GM19035 (cell line): ENCODE data around the gene CHKA.

Source experiments
- ATAC-seq: cut with Tn5 transposase; IDR thresholded peaks from one replicate; pipeline ENCODE4 v1.9.1; 2021; ENCODE audit not compliant: unreplicated experiment

CHKA gene

DNA sequence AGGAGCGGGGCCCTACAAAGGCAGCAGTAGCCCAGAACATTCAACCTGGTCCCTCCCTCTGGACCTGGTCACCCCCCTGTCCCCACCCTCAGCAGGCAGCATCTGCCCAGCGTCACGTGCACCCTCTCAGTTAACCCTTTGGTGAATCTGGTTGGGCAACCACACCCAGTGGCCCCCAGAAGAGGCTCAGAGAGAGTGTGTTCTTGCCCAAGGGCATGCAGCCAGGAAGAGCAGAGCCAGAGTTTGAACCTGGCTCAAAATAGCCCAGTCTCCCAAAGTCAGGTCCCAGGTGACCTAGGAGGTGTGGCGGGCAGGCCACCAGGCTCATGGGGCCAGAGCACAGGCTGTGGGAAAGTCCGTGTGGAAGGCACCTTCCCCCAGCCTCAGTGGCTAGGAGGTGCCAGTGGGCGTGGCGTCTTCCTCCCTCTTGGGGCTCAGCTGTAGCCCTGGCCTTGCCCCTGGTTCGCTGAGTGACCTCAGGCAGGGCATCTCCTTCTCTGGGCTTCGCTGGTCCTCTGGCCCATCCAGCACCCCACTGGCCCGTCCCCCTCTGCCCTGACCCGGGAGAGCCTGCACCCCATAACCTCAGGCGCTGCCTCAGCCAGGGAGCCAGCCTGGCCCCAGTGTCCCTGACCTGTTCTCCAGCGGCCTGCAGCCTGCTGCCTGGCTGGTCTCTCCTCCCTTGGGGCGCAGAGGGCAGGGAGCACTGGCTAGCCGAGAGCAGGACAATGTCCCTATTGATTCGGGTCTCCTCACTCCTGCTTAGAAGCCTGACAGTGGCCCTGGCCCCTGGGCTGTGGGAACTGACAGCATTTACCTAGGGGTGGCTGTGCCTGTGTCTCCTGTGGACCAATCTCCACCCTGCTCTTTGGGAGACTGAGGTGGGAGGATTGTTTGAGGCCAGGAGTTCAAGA is 104.0 kb downstream of the CHKA start:
- ATAC-seq, result no peak

DNA sequence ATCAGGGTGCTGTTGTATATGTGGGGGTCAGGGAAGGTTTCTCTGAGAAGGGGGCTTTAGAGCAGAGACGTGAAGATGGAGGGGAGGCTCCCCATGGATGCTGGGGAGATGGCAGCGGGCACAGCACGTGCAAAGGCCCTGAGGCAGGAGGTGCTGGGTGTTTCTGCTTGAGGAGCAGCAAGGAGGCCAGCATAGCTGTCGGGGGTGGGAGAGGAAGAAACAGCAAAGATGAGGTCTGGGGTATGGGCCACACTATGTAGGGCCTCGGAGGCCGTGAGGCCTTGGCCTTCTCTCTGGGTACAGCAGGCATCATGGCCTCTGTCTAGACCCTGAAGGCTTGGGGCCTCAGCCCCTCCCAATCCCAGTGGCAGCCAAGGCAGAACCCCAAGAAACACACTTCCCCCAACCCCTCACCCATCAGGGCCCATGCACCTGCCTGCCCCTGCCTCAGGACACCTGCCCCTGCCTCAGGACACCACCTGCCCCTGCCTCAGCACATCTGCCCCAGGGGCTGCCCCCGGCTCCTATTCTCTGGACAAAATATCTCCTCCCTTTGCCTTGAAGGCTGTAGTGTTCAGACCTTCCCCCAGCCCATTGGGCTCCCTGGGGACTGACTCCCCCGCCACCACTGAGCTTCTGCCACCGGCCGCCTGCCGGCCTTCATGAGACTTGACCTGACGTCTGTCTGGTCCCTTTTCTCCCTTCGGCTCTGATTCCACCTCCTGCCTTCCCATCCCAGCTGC is 104.9 kb downstream of the CHKA start:
- ATAC-seq, result no peak

DNA sequence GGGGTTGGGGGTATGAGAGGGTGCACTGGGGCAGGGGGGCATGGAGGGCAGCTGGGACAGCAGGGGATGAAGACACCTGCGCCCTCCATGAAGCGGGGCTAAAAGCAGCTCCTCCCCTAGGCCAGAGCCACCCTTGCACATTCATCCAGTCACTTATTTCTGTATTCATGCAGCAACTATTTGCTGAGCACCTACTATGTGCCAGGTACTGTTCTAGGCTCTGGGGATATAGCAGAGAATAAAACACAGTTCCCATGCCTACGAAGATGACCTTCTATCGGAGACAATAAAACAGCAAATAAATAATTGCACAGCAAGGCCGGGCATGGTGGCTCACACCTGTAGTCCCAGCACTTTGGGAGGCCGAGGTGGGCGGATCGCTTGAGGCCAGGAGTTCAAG is 105.7 kb downstream of the CHKA start:
- ATAC-seq, result no peak

DNA sequence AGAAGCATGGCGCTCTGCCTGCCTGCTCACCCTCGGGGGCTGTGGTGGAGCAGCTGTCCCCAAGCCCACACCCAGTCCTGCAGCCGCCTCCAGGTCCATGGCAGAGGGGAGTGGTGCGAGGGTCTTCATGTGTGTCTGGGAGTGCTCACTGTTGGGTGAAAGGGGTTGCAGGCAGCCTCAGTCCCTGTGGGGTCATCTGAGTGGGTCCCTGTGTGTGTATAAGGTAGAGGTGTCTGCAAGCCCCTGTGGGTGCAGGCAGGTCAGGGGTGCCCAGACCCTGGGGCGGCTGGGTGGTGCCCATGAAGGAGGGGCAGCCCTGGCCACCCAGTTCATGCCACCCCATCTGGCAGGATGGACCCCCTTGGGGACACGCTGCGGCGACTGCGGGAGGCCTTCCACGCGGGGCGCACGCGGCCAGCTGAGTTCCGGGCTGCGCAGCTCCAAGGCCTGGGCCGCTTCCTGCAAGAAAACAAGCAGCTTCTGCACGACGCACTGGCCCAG is 106.2 kb downstream of the CHKA start:
- no peak for ATAC-seq

DNA sequence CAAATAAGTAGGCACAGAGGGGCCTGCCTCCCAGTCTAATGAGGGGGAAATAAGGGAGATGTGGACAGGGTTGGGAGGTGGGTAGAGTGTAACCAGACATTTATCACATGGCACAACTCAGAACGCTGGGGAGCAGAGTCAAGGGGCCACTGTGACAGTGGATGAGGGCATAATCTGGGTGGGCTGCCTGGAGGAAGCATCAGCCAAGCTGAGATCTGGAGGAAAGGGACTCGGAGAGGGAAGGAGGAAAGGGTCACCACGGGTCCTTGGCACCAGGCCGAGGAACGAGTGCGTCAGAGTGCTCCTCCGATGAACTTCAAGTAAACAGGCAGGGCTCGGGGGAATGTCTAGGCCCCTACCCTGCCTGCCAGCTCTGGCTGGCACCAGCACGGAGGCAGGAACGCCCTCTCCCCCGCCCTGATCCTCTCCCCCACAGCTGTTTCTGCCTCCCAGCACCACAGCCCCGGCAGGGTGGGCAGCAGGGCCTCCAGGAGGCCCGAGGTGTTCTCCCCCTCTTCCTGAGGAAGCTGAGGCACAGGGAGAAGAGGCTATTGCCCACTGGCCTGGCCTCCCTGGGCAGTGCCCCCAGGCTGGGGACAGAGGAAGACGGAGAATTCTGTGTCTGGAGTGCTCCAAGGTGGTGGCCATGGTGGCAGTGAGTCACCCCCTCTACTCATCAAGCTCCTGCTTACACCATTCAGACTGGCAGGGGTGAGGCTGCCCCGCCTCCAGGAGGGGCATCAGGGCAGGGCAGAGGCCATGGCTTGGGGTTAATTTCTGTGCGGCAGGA is 106.8 kb downstream of the CHKA start:
- ATAC-seq, result no peak

DNA sequence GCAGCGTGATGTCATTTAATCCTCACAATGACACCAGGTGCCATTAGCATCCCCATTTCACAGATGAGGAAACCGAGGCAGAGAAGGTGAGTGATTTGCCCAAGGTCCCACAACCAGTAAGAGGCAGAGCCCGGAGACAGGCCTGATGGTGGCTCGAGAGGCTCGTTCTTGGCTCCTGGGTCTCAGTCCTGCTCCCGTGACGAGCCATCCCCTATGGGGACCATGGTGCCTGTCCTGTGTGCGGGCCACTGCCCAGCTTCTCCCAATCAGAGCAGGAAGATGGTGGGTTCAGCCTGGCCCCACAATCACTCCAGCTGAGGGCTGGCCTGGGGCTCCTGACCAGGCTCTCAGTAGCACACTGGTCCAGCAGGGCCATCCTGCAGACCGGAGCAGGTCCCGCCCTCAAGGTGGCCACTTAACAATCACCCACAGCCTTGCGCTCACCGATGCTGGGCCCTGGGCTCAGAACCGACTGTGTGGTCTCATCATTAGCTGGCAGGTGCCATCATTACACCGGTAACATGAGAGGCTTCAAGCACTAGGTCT is 107.5 kb downstream of the CHKA start:
- ATAC-seq, result no peak

DNA sequence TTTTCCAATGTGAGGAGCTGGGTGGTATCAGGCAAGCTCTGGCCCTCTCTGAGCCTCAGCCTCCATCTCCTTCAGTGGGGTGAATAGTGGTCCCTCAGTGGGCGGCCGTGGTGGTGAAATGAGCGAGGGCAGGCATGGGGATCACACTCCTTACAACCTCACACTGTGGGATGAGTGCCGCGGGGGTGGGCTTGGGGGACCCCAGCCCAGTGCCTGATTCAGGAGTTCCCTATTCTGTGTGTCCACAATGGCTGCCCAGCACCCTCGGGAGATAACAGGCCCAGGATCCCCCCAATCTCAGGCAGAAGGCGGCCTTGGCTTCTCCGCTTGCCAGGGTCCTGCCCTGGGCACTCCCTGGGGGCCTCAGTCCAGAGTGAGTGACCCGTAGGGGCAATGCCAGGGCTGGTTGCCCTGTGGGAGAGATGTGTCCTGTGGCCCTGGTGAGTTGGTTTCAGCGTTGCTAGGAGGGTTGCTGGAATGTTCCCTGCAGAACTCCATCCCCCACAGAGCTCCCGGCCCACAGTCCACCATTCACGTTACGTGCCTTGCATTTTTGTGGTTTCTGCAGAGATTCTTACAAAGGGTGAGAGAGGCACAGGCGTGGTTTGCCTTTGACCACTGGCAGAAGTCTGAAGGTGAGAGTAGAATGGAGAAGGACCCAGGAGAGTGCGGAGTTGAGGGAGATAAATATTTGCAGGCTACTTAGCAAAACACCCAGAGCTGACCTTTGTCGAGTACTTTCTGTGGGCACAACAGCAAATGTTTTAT is 108.2 kb downstream of the CHKA start:
- ATAC-seq, result no peak

DNA sequence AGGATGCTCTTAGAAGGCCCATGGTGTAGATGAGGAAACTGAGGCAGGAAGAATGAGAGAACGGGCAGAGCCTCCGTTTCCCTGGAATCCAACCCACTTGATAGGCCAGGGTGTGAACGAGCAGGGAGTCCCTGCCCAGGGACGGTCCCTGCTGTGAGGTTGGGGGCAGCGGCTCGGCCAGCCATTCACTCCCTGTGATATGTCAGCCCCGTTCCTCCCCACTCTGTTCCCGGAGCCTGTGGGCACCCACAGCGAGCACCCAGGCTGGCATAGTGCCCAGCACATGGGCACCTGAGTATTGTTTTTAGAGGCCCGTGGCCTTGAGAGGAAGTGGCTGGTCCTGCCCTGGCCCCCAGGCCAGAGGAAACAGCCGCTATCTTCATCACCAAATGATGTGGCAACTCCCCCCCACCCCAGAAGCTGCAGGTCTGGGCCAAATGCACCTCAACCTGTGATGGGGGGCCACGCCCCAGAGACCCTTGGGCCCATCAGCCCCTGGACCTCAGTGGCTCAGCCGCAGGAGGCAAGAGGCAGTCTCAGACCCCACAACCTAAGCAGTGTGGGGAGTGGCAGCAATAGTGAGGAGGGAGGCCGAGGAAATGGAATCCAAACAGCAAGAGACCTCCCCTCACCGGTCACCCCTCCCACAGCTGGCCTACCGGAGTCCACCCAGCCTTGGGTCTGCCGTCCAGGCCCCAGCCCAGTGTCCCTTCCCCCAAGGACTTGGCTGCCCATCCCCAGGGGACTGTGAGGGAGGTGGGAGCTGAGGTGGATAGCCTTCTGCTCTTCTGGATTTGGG is 108.9 kb downstream of the CHKA start:
- ATAC-seq, result no peak

DNA sequence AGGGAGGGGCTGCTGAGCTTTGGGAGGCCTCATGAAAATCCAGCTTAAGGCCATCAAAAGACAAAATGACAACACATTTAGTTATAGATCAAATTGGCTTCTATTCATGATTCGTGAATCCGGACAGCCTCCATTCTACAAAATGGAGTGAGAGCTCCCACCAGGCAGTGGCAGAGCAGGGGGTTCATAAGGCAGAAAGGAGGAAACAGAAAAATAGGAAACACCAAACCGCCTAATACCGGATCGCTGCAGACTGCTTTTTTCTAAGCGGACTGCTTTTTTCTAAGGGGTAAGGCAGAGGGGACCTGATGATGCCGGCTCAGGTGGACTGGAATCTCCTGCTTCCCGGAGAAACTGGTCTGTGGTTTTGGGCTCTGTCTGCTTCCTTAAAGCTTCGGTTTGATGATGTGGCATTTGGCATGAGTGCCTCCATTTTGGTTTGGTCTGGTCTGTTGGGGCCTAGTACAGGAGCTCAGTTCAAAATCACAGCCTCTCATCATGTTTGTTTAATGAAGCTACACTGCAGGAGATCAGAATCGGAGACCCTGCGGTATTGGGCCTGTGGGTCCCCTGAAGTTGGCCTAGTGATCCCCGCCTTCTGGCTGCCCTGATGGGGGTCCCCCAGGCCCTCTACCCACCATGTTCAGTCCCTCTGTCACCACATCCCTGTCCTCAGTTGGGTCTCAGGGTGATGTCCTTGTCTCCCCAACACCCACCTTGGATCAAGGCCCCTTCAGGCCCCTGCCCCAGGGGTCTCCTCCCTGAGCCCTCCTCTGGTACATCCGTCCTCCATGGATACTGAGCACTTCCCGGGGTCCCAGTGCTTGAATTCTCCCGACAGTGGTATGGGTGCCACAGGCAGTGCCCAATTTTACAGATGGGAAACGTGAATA is 109.9 kb downstream of the CHKA start:
- ATAC-seq, result no peak

DNA sequence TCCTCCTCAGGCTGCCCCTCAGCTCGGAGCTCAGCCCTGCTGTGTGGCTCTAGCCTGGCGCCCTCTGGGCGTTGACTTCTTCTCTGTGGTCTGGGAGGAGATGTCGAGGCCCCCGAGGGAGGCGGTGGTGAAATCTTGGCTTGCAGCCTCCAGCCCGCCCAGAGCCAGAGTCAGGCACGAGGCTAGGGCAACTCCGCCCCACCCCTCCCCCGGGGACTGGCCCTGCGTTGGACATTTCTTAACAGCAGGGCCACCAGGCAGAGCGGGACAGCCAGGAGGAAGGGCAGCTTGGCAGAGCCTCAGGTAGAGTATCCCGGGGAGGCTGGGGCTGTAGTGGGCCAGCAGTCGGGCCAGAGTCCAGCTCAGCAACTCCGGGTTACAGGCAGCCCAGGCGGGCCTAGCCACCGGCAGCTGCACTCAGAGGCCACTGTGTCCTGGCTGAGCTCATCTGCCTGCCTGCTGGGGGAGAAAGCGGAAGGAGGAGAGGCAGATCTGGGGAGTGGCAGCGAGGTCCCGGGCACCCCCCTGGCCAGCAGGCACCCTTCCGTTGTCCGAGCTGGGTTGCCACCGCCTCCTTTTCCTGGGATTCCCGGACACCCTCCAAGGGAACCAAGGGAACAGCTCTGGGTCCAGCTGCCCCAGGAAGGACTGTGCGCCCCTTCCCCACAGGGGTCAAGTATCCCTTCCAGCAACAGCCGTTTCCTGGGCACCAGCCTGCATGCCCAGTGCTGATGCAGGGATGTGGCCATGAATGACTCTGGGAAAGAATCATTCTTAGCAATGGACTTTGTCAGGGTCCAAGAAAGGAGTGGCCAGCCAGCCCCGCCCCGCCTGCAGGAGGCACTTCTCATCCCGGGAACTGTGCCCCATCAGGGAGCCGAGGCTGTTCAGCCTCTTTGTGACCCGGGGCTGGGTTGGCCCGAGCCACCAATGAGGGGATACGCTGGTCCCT is 110.8 kb downstream of the CHKA start, which contains the start of gene ALDH3B1:
ALDH3B1 (plus strand) TSS at position 238 of the 952 bp plus-strand sequence. CDS start 4,971 bp downstream, outside the sequence.
- ATAC-seq, result no peak

DNA sequence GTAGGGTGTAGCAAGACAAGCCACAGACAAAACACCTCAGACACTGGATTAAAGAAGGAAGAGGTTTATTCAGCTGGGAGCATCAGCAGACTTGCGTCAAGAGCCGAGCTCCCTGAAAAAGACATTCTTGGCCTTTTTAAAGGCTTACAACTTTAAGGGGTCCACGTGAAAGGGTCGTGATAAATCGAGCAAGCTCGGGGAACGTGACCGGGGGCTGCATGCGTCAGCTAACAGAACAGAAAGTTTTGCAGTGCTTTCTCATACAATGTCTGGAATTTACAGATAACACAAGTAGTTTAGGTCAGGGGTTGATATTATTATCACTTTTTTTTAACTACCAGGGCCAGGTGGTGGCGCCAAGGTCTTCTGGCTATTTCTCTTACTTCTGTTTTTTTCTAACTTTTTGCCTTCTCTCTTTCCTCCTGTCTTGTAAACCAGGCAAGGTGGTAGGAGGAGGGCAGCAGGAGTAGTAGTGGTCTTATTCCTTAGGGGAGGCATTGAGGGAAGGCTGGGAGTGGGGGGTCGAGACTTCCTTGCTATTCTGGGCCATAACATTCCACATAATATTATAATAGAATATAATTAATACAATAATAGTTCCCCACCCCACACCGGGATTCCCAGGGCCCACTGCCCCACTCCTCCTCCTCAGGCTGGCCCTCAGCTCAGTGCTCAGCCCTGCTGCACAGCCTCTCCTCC is 111.6 kb downstream of the CHKA start:
- ATAC-seq, result no peak

DNA sequence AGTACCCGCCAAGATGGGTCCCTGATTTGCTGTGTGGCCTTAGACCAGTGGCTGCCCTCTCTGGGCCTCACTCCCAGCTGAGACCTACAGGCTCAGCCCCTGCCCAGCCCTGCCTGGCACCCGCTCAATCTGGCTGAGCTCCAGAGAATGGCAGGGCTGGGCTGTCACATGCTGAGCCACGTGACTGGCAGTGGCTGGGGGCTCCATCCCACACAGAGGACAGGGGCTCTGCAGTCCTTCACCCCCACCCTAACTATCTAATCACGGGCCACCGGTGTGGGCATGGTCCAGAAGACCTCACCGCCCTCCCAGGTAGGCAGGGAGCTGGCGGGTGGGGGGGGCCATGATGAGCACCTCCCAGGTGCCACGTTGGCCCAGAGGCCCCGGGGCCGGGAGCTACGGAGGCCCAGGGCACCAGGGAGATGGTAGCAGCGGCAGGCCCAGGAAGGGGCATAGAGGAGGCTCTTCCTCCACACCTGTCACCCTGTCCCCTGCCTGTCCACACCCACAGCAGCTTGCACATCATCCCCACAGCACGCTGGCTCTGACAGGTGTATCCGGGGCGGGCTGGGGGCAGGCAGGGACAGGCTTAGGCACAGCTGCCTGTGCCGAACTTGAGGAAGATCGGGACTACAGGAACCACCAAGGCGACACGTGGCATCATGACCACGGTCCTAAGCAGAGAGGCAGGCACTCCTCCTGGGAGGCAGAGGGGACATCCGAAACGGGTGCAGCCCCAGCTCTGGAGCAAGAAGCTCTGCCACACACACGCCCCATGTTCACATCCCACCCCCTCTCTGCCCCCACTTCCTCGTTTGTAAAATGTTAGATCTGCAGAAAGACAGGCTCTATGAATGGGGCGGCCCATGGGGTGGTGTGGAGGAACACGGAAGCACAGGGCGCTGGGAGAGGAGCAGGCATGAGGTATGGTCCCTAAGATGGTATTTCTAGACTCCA is 112.5 kb downstream of the CHKA start:
- ATAC-seq, result no peak

DNA sequence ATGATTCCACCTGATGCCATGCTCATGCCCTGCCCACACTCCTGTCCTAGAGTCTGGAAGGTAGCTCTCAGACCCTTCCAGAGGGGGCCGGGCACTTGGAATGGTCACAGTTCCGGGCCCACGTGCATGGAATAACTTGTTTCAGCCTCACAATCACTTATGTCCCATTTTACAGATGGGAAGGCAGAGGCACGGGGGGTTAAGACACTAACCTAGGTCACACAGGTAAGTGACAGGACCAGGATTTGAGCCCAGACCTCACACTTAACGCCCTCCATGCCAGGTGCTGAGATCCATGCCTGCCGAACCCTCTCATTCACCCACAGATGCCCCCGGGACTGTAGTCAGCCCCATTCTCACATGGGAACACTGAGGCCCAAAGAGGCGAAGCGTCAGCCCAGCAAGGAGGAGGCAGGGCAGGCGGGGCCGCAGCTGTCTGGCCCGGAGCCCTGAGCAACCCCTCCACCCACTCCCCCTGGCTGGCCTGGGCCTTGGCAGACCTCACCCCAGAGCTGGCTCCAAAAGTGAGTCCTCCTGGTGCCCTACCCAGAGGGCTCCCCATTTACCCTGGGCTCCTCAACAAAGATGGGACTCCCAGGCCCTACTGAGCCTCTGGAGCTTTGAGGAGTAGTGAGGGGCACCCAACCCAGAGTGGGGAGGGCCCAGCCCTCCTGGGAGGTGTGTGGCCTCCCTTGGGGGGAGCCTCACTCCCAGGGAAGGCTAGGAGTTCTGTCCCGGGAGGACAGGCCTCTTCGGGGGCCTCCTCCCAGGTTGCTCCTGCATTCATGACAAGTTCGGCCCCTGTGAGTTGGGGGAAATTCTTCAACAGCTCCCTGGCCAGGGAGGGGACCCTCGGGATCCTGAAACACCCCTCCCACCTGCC is 113.4 kb downstream of the CHKA start:
- no peak for ATAC-seq

DNA sequence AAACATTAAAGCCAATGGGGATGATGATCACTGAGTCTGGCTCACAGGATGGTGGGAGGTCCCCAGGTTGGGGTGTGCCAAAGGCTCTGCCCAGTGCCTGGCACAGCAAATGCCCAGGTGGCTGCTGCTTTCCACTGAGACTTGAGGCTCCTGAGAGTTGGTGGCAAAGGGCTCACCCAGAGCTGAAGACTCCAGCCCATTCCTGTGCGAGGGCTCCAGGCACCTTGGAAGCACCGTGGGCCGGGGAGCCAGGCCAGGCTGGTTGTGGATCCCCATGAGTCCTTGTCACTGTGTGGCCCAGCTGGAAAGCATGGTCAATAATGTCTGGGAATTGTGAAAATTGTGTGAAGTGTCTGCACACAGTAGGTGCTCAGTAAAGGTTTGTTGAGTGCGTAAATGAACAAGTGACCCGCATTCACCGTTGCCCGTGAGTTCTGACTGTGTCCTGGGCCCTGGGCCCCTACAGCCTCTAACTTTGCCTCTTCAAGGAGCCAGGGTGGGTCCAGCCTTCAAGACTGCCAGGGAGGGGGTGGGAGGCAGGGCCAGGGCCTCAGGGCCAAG is 114.5 kb downstream of the CHKA start:
- ATAC-seq, result no peak
